GM21825 (cell line): ENCODE results near the gene PFDN1.

Experiments
- ATAC-seq: cut with Tn5 transposase; IDR thresholded peaks from one replicate; pipeline ENCODE4 v1.9.1; 2021; ENCODE audit warnings: mild to moderate bottlenecking, moderate library complexity; ENCODE audit not compliant: unreplicated experiment

PFDN1 gene

GRCh38 chr5:140329739-140330481 is 27.0 kb upstream of the PFDN1 start:
- ATAC-seq, result no peak

GRCh38 chr5:140328036-140328764 is 25.3 kb upstream of the PFDN1 start:
- ATAC-seq, result no peak

GRCh38 chr5:140327589-140327988 is 24.7 kb upstream of the PFDN1 start:
- no peak for ATAC-seq

- ATAC-seq, result no peak
Measured at GRCh38 chr5:140325486-140325885, 22.6 kb upstream of the PFDN1 start.

- ATAC-seq, result no peak
Measured at GRCh38 chr5:140324617-140325241, 21.8 kb upstream of the PFDN1 start.

GRCh38 chr5:140324041-140324600 is 21.2 kb upstream of the PFDN1 start:
- no peak for ATAC-seq

GRCh38 chr5:140322751-140323731 is 20.1 kb upstream of the PFDN1 start:
- ATAC-seq, result no peak

GRCh38 chr5:140321796-140322195 is 18.9 kb upstream of the PFDN1 start:
- ATAC-seq, result no peak

GRCh38 chr5:140319833-140320232 is 16.9 kb upstream of the PFDN1 start:
- ATAC-seq, result no peak

GRCh38 chr5:140318792-140319191 is 15.9 kb upstream of the PFDN1 start:
- no peak for ATAC-seq

GRCh38 chr5:140317859-140318258 is 15.0 kb upstream of the PFDN1 start:
- ATAC-seq, result no peak

GRCh38 chr5:140312791-140313189 is 9.9 kb upstream of the PFDN1 start:
- ATAC-seq, result no peak

GRCh38 chr5:140312067-140312790 is 9.3 kb upstream of the PFDN1 start:
- no peak for ATAC-seq

- ATAC-seq, result no peak
Measured at GRCh38 chr5:140311011-140311467, 8.1 kb upstream of the PFDN1 start.

- ATAC-seq, result no peak
Measured at GRCh38 chr5:140310434-140310833, 7.5 kb upstream of the PFDN1 start.

GRCh38 chr5:140309706-140310249 is 6.9 kb upstream of the PFDN1 start:
- no peak for ATAC-seq

- no peak for ATAC-seq
Measured at GRCh38 chr5:140305471-140305870, 2.6 kb upstream of the PFDN1 start.

GRCh38 chr5:140303966-140304365 is 1.1 kb upstream of the PFDN1 start:
- no peak for ATAC-seq

GRCh38 chr5:140301136-140301535 is 1.8 kb downstream of the PFDN1 start:
- no peak for ATAC-seq
